KOPT-K1 (cell line): Measurements from ENCODE around the gene HEYL.

Experiments used
- H3K27ac ChIP-seq: fragments of 200-600 bp; sonication (generic); 2 replicates; pipeline ENCODE4 v1.5.1; 2016; ENCODE audit warnings: antibody characterized with exemption, mild to moderate bottlenecking, low read depth, low read length; ENCODE audit not compliant: poor library complexity, severe bottlenecking
- H3K36me3 ChIP-seq: fragments of 200-600 bp; sonication (generic); 2 replicates; pipeline ENCODE4 v1.5.1; 2017; ENCODE audit warnings: antibody characterized with exemption, mild to moderate bottlenecking, low read length, moderate library complexity; ENCODE audit not compliant: insufficient read depth
- H3K9me3 ChIP-seq: fragments of 200-600 bp; sonication (generic); 2 replicates; pipeline ENCODE4 v1.5.1; 2017; ENCODE audit warnings: antibody characterized with exemption, low read length, mild to moderate bottlenecking; ENCODE audit not compliant: insufficient read depth, poor library complexity, severe bottlenecking

Gene HEYL

GRCh38 chr1:39654291-39654690, 14.8 kb upstream of the HEYL start:
- Histone ChIP-seq H3K36me3 (no peaks in the 10 kb centered on the region), H3K9me3 (no peaks in the 10 kb centered on the region), H3K27ac (no peak overlapping the region)

- Histone ChIP-seq H3K36me3 (no peaks in the 10 kb centered on the region), H3K9me3 (no peaks in the 10 kb centered on the region), H3K27ac (no peak overlapping the region)
These were observed 14.1 kb upstream of the HEYL start for GRCh38 chr1:39653546-39654031.

- Histone ChIP-seq H3K9me3 (no peaks in the 10 kb centered on the region), H3K36me3 (no peaks in the 10 kb centered on the region), H3K27ac (no peak overlapping the region)
These were observed 13.1 kb upstream of the HEYL start for GRCh38 chr1:39652554-39652953.

DNA sequence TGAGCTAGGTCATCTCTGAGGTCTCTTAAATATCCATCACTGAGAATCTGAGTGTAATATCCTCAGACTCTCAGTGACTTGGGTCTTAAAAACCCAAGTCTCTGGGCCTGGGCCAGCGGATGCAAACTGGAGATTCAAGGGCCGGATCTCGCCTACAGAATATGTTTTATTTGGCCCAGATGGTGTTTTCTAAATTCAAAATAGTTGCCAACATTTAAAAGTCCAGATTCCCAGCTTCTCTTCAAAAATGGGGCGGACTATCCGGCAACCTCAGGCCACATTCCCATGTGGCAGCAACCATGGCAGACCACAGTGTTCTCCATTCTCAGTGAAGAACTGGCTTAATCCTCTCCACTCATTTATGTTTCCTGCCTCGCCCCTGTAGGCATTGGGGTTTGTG, 12.7 kb upstream of the HEYL start:
- H3K36me3 ChIP-seq = no peaks in the 10 kb centered on the region
- H3K9me3 ChIP-seq = no peaks in the 10 kb centered on the region
- no peak overlapping the region for H3K27ac ChIP-seq

DNA sequence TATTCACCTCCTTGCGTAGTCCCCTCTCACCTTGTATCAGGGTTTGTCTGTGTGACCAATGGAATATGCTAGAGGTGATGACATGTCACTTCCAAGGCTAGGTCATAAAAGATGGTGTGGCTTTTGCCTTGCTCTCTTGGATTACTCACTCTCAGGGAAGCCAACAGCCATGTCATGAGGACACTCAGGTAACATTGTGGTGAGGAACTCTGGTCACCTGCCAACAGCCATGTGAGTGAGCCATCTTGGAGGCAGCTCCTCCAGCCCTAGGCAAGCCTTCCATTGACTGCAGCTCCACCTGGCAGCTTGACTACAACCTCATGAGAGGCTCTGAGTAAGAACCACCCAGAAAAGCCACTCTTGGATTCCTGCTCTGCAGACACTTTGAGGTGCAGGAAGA, 11.0 kb upstream of the HEYL start:
- H3K36me3 ChIP-seq = no peaks in the 10 kb centered on the region
- H3K27ac ChIP-seq = no peak overlapping the region
- H3K9me3 ChIP-seq = no peaks in the 10 kb centered on the region

DNA sequence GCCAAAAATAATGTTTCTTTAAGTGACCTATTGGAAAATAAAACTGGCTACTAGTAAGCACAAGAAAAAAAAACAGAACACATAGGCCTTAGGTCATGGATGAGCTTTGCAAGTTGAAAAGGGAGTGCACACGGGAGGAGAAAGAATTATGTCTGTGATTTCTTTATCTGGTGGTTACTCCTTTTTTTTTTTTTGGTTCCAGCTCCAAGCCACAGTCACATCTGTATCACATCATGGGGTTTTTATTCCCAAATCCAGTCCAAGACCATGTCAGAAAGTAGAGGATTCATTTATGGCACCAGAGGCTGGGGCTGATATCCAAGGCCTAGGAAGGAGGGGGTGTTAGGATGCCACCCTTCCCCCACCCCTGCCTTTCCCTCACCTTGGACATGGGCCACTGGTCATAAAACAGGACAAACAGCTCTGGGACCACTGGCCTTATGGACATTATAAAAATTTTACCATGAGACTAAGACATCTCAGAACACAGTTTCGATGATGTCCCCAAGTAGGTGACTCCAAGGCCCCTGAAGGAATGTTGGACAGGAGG, 10.3 kb upstream of the HEYL start:
- Histone ChIP-seq H3K36me3 (no peaks in the 10 kb centered on the region), H3K9me3 (no peaks in the 10 kb centered on the region), H3K27ac (no peak overlapping the region)

DNA sequence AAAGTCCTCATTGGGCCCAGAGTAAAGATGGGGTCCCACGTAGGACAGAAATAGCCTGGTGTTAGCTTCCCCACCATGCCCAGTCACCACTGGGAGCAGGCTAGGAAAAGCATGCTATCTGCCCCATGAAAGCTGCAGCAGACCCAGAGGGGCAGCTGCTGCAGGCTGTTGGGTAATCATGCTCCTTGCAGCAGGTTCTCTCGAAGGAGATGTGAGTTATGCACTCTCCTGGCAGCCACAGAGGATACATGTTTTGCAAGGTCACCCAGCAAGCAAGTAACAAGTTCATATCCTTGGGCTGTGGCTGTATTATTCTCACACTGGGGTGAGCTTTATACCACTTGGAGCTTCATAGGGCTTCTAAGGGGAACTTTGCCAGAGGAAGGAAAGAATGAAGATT, 9.1 kb upstream of the HEYL start:
- H3K36me3 ChIP-seq = no peaks in the 10 kb centered on the region
- no peaks in the 10 kb centered on the region for H3K9me3 ChIP-seq
- no peak overlapping the region for H3K27ac ChIP-seq

DNA sequence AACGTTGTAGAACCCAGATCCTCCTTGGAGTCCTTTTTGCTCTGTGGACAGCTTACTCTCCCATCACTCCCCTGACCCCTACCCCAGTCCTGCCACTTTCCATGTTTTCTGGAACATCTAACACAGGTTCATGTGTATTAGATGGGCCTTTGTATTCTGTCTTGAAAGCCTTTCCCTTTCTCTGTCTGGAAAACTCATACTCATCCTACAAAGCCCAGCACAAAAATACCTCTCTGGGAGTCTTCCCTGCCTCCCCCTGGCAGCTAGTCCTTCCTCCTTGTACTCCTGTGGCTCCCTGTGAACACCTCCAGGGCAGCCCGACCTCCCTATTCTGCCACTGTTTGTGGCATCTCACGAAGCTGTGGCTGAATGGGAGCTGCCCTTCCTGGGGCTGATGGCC, 7.8 kb upstream of the HEYL start:
- Histone ChIP-seq H3K27ac (no peak overlapping the region), H3K36me3 (no peaks in the 10 kb centered on the region), H3K9me3 (no peaks in the 10 kb centered on the region)

- Histone ChIP-seq H3K9me3 (no peaks in the 10 kb centered on the region), H3K27ac (no peak overlapping the region), H3K36me3 (no peaks in the 10 kb centered on the region)
These were observed 7.0 kb upstream of the HEYL start for GRCh38 chr1:39646232-39647081.

DNA sequence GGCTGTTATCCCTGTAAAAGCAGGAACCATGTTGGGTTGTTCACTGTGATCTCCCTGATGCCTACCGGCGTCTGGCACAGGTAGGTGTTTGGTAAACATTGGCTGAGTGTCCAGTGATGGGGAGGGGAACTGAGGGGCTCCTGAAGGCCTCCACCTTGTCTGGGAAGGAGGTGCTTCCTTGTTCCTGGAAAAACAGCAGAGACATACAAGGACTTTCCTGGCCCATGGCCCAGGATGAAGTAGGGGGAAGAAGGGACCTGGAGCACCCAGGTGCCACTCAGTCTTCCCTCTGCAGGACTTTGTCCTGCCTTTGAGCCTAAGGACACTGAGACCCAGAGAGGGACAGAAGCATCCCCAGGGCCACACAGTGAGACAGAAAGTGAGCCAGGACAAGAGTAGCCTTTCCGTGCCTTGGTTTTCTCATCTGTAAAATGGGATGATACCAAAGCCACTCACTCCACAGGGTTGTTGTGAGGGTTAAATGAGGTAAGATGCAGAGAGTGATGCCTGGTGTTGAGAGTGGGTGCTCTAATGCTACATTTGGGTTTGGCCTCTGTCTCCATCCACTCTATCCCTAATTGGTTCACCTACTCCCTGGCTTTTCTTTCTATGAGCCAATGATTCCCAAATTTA, 6.1 kb upstream of the HEYL start:
- no peak overlapping the region for H3K27ac ChIP-seq
- H3K9me3 ChIP-seq = no peaks in the 10 kb centered on the region
- no peaks in the 10 kb centered on the region for H3K36me3 ChIP-seq

DNA sequence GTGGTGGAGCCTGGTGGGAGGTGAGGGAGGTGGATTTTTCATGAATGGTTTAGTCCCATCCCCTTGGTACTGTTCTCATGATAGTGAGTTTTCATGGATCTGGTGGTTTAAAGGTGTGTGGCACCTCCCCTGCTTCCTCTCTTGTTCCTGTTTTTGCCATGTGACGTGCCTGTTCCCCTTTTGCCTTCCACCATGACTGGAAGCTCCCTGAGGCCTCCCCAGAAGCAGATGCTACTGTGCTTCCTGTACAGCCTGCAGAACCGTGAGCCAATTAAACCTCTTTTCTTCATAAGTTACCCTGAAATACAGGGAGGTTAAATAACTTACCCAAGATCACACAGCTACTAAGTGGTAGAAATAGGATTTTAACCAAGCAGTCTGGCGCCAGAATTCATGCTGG, 4.3 kb upstream of the HEYL start:
- no peaks in the 10 kb centered on the region for H3K36me3 ChIP-seq
- no peaks in the 10 kb centered on the region for H3K9me3 ChIP-seq
- no peak overlapping the region for H3K27ac ChIP-seq

GRCh38 chr1:39642796-39643195, 3.4 kb upstream of the HEYL start:
- Histone ChIP-seq H3K9me3 (no peaks in the 10 kb centered on the region), H3K27ac (no peak overlapping the region), H3K36me3 (no peaks in the 10 kb centered on the region)

DNA sequence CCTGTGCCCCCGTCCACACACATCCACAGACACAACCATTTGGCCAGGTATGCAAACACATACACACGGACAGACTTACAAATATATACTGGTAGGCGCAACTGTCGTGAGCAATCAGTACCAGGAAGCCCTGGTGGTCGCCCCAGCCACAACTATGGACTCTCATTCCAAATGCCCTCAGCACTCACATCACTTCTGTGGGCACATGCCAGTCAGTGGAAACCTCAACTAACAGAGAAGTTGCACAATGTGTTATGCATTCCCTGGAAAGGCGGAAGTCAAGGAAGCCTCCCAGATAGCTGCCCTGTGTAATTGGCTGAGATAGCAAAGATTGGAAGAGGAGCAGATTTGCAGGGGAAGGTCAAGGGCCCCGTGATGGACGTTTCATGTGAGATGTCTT, 1.4 kb upstream of the HEYL start:
- no peak overlapping the region for H3K27ac ChIP-seq
- no peaks in the 10 kb centered on the region for H3K9me3 ChIP-seq
- no peaks in the 10 kb centered on the region for H3K36me3 ChIP-seq

GRCh38 chr1:39638965-39639304, 508 bp downstream of the HEYL start:
- no peaks in the 10 kb centered on the region for H3K36me3 ChIP-seq
- H3K9me3 ChIP-seq = no peaks in the 10 kb centered on the region
- no peak overlapping the region for H3K27ac ChIP-seq

- no peak overlapping the region for H3K27ac ChIP-seq
- no peaks in the 10 kb centered on the region for H3K36me3 ChIP-seq
- H3K9me3 ChIP-seq = no peaks in the 10 kb centered on the region
These were observed 2.1 kb downstream of the HEYL start for GRCh38 chr1:39637361-39637760.

- H3K36me3 ChIP-seq = no peaks in the 10 kb centered on the region
- H3K27ac ChIP-seq = no peak overlapping the region
- no peaks in the 10 kb centered on the region for H3K9me3 ChIP-seq
These were observed 3.6 kb downstream of the HEYL start for GRCh38 chr1:39635871-39636210.
